ENCODE data around the gene COL1A1.

The COL1A1 gene

GRCh38 chr17:50199803-50200456 lies 1.5 kb downstream of the COL1A1 start:
- peak; percentile 27 for DNase-seq (ENCODE audit: low read depth)

- no peak for DNase-seq (ENCODE audit: low read depth)
Observed at GRCh38 chr17:50199211-50199802, 2.1 kb downstream of the COL1A1 start.

GRCh38 chr17:50198026-50198669 lies 3.3 kb downstream of the COL1A1 start:
- DNase-seq (ENCODE audit: low read depth): peak; percentile 25

- DNase-seq (ENCODE audit: low read depth): no peak
Observed at GRCh38 chr17:50196826-50197225, 4.6 kb downstream of the COL1A1 start.

GRCh38 chr17:50196036-50196435 lies 5.4 kb downstream of the COL1A1 start:
- DNase-seq (ENCODE audit: low read depth): no peak

GRCh38 chr17:50194934-50195865 lies 6.2 kb downstream of the COL1A1 start:
- DNase-seq (ENCODE audit: low read depth): no peak

- no peak for DNase-seq (ENCODE audit: low read depth)
Observed at GRCh38 chr17:50194140-50194933, 7.1 kb downstream of the COL1A1 start.

- DNase-seq (ENCODE audit: low read depth): no peak
Observed at GRCh38 chr17:50192618-50193291, 8.7 kb downstream of the COL1A1 start.

GRCh38 chr17:50192144-50192617 lies 9.2 kb downstream of the COL1A1 start:
- DNase-seq (ENCODE audit: low read depth): no peak

GRCh38 chr17:50191359-50192143 lies 9.9 kb downstream of the COL1A1 start:
- no peak for DNase-seq (ENCODE audit: low read depth)

- no peak for DNase-seq (ENCODE audit: low read depth)
Observed at GRCh38 chr17:50190603-50191358, 10.7 kb downstream of the COL1A1 start.

- DNase-seq (ENCODE audit: low read depth): no peak
Observed at GRCh38 chr17:50190293-50190602, 11.2 kb downstream of the COL1A1 start.

GRCh38 chr17:50189550-50190292 lies 11.7 kb downstream of the COL1A1 start:
- DNase-seq (ENCODE audit: low read depth): no peak

- no peak for DNase-seq (ENCODE audit: low read depth)
Observed at GRCh38 chr17:50188921-50189549, 12.4 kb downstream of the COL1A1 start.

GRCh38 chr17:50188531-50188920 lies 12.9 kb downstream of the COL1A1 start:
- no peak for DNase-seq (ENCODE audit: low read depth)

- DNase-seq (ENCODE audit: low read depth): no peak
Observed at GRCh38 chr17:50187751-50188530, 13.5 kb downstream of the COL1A1 start.

- no peak for DNase-seq (ENCODE audit: low read depth)
Observed at GRCh38 chr17:50187394-50187725, 14.1 kb downstream of the COL1A1 start.
